Measurements from ENCODE around the gene CHD3. TPM values are rescaled to one million over a fixed set of nuclear protein-coding genes. Genes with fewer than 3 reads are reported as not detected.

Gene CHD3
- total and polyA plus RNA-seq, 2 donors (not counting 1 experiment from before 2014, with no cell fraction given), result 68.1 to 69.1 TPM

GRCh38 chr17:7852919-7853690 is 35.5 kb upstream of the CHD3 start:
- H3K9ac ChIP-seq (ENCODE audit: low read length), result no peak overlapping the region
- peaks cover 9% of the 10 kb centered on the region for H3K79me2 ChIP-seq (ENCODE audit: control insufficient read depth, insufficient read depth, low read length)
- no peak overlapping the region for H3K4me3 ChIP-seq (ENCODE audit: control extremely low read depth in 1 of 5, extremely low read depth in 1 of 5, insufficient read depth in 1 of 5, low read depth in 2 of 5, low read length in 4 of 5)
- Mint-ChIP-seq H3K9me3 (ENCODE audit: insufficient read depth) (no peaks in the 10 kb centered on the region), H3K4me1 (peaks cover 22% of the 10 kb centered on the region), H3K4me3 (no peak overlapping the region), H3K27me3 (no peaks in the 10 kb centered on the region), H3K27ac (no peak overlapping the region)
- H3K4me1 ChIP-seq (ENCODE audit: control insufficient read depth in 2 of 2, insufficient read depth in 2 of 2, low read length in 2 of 2), result peaks cover 21 to 36% of the 10 kb centered on the region in 2 donors
- intact Hi-C loops (cut with micrococcal nuclease), result no loop called here
- ATAC-seq (ENCODE audit: low read depth) (no peak), DNase-seq (peak; percentile 60)
- TF ChIP-seq, protein P1, sequence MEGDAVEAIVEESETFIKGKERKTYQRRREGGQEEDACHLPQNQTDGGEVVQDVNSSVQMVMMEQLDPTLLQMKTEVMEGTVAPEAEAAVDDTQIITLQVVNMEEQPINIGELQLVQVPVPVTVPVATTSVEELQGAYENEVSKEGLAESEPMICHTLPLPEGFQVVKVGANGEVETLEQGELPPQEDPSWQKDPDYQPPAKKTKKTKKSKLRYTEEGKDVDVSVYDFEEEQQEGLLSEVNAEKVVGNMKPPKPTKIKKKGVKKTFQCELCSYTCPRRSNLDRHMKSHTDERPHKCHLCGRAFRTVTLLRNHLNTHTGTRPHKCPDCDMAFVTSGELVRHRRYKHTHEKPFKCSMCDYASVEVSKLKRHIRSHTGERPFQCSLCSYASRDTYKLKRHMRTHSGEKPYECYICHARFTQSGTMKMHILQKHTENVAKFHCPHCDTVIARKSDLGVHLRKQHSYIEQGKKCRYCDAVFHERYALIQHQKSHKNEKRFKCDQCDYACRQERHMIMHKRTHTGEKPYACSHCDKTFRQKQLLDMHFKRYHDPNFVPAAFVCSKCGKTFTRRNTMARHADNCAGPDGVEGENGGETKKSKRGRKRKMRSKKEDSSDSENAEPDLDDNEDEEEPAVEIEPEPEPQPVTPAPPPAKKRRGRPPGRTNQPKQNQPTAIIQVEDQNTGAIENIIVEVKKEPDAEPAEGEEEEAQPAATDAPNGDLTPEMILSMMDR (IDR thresholded peaks at IDR 0.05), result no peak
- TF ChIP-seq EZH2 (IDR thresholded peaks at IDR 0.05; ENCODE audit: borderline replicate concordance, insufficient read depth, low read depth, low read length, poor library complexity, severe bottlenecking), result no peak
- WGBS (ENCODE audit: insufficient coverage), result 96% methylated on average over 48 of the region's 51 CpGs
- no peak overlapping the region for H3K27ac ChIP-seq (ENCODE audit: low read length in 2 of 2)
- no peak overlapping the region for H2AFZ ChIP-seq (ENCODE audit: insufficient read depth, low read depth, low read length, poor library complexity, severe bottlenecking)
- ChIA-PET POLR2A (interaction anchor here (0.7 kb wide), 1 partner anchor 136 kb away, joined by 4 read pairs; no protein-coding TSS in a partner anchor), CTCF (interaction anchor here (0.6 to 4.0 kb wide), 3 partner anchors 10 to 32 kb away, joined by 3 to 49 read pairs (median 3); partner anchors contain the start of gene KDM6B)
- no peaks in the 10 kb centered on the region for H3K27me3 ChIP-seq (replicated peaks in 1 of 4; ENCODE audit: control extremely low read depth in 1 of 4, control insufficient read depth in 3 of 4, insufficient read depth in 4 of 4, low read length in 3 of 4)
- H3K9me3 ChIP-seq (ENCODE audit: control extremely low read depth in 1 of 3, control insufficient read depth in 2 of 3, insufficient read depth in 1 of 3, low read length in 2 of 3), result no peaks in the 10 kb centered on the region
- H3K36me3 ChIP-seq (replicated peaks in 1 of 2; ENCODE audit: control extremely low read depth in 1 of 2, control insufficient read depth in 1 of 2, extremely low read depth in 1 of 2, insufficient read depth in 2 of 2, low read length in 1 of 2), result peaks cover 0 to 21% of the 10 kb centered on the region in 2 experiments
- H4K20me1 ChIP-seq (ENCODE audit: control insufficient read depth, insufficient read depth, low read length, poor library complexity, severe bottlenecking), result peaks cover 56% of the 10 kb centered on the region
- no peak overlapping the region for H3K4me2 ChIP-seq (replicated peaks; ENCODE audit: low read depth, low read length, poor library complexity, severe bottlenecking)

DNA sequence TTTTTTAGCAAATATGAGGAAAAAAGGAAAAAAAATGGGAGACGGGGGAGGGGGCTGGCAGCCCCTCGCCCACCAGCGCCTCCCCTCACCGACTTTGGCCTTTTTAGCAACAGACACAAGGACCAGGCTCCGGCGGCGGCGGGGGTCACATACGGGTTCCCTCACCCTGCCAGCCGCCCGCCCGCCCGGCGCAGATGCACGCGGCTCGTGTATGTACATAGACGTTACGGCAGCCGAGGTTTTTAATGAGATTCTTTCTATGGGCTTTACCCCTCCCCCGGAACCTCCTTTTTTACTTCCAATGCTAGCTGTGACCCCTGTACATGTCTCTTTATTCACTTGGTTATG is 34.9 kb upstream of the CHD3 start:
- H3K27ac Mint-ChIP-seq, result no peak overlapping the region
- POLR2A ChIA-PET, result interaction anchor here (0.7 kb wide), 1 partner anchor 135 kb away, joined by 4 read pairs; no protein-coding TSS in a partner anchor

More for the DNA sequence above, 34.9 kb upstream of the CHD3 start:
- Mint-ChIP-seq H3K9me3 (ENCODE audit: insufficient read depth) (no peaks in the 10 kb centered on the region), H3K4me3 (no peak overlapping the region), H3K27me3 (no peaks in the 10 kb centered on the region), H3K4me1 (peaks cover 22% of the 10 kb centered on the region)
- CTCF ChIA-PET, result interaction anchor here (1.2 kb wide), 1 partner anchor 9 kb away, joined by 3 read pairs; no protein-coding TSS in a partner anchor
- Histone ChIP-seq H4K20me1 (ENCODE audit: control insufficient read depth, insufficient read depth, low read length, poor library complexity, severe bottlenecking) (peaks cover 50% of the 10 kb centered on the region), H3K27me3 (replicated peaks in 1 of 4; ENCODE audit: control extremely low read depth in 1 of 4, control insufficient read depth in 3 of 4, insufficient read depth in 4 of 4, low read length in 3 of 4) (no peaks in the 10 kb centered on the region), H3K9me3 (ENCODE audit: control extremely low read depth in 1 of 3, control insufficient read depth in 2 of 3, insufficient read depth in 1 of 3, low read length in 2 of 3) (no peaks in the 10 kb centered on the region), H3K9ac (ENCODE audit: low read length) (no peak overlapping the region), H3K4me3 (ENCODE audit: control extremely low read depth in 1 of 5, extremely low read depth in 1 of 5, insufficient read depth in 1 of 5, low read depth in 2 of 5, low read length in 4 of 5) (no peak overlapping the region), H3K79me2 (ENCODE audit: control insufficient read depth, insufficient read depth, low read length) (peaks cover 9% of the 10 kb centered on the region), H3K27ac (ENCODE audit: low read length in 2 of 2) (no peak overlapping the region), H2AFZ (ENCODE audit: insufficient read depth, low read depth, low read length, poor library complexity, severe bottlenecking) (no peak overlapping the region), H3K4me1 (ENCODE audit: control insufficient read depth in 2 of 2, insufficient read depth in 2 of 2, low read length in 2 of 2) (peaks cover 27 to 42% of the 10 kb centered on the region in 2 donors), H3K36me3 (replicated peaks in 1 of 2; ENCODE audit: control extremely low read depth in 1 of 2, control insufficient read depth in 1 of 2, extremely low read depth in 1 of 2, insufficient read depth in 2 of 2, low read length in 1 of 2) (peaks cover 0 to 21% of the 10 kb centered on the region in 2 experiments), H3K4me2 (replicated peaks; ENCODE audit: low read depth, low read length, poor library complexity, severe bottlenecking) (no peak overlapping the region)
- DNase-seq, result no peak
- 99% methylated on average over 13 of the region's 21 CpGs for WGBS (ENCODE audit: insufficient coverage)
- no peak for TF ChIP-seq EZH2 (IDR thresholded peaks at IDR 0.05; ENCODE audit: borderline replicate concordance, insufficient read depth, low read depth, low read length, poor library complexity, severe bottlenecking)
- TF ChIP-seq, protein P1 (IDR thresholded peaks at IDR 0.05), result no peak
- no peak for ATAC-seq (ENCODE audit: low read depth)
- intact Hi-C loops (cut with micrococcal nuclease), result no loop called here

Measured in B cell (primary cell).